Camera-type eye (tissue), 1 donor: ENCODE data around the gene H3-3A. TPM values are rescaled to one million over a fixed set of nuclear protein-coding genes. Genes with fewer than 3 reads are reported as not detected.

ENCODE experiments used
- total RNA-seq: library from RNA; depleted of rRNA; stranded (reverse); fragments of >200 nt; gene quantifications from one replicate; pipeline ENCODE4 v1.2.3, GENCODE V29; 2014

Gene H3-3A
- total RNA-seq: 625 TPM

GRCh38 chr1:226062558-226063223, at the start of gene H3-3A:
H3-3A (plus strand) TSS chr1:226062716; CDS start chr1:226064352, 1,636 bp downstream.

Other genes with a start within 250 kb of the H3-3A start
- 33.0 TPM for gene TMEM63A, start 180.3 kb upstream of the H3-3A start, total RNA-seq
- 0.60 TPM for gene LEFTY1, start 173.6 kb upstream of the H3-3A start, total RNA-seq
- 36.1 TPM for gene PYCR2, start 138.5 kb upstream of the H3-3A start, total RNA-seq
- gene LEFTY2, start 121.5 kb upstream of the H3-3A start, total RNA-seq: 4.2 TPM
- gene SDE2, start 63.4 kb upstream of the H3-3A start, total RNA-seq: 43.3 TPM
- 67.6 TPM for gene ACBD3, start 124.0 kb downstream of the H3-3A start, total RNA-seq
- not detected for gene MIXL1, start 160.9 kb downstream of the H3-3A start, total RNA-seq
- 11.3 TPM for gene LIN9, start 246.4 kb downstream of the H3-3A start, total RNA-seq